Right lobe of liver (tissue), 4 donors: ENCODE data around the gene VSTM4.

ENCODE experiments used
- CTCF ChIP-seq, 4 donors: fragments of 200-600 bp in 3 of 4; fragments of 450-650 bp in 1 of 4; IDR thresholded peaks; one replicate each; pipeline versions ENCODE4 v1.5.1 to v1.8.0; 2016 to 2022; ENCODE audit warnings: antibody characterized with exemption in 4 of 4, mild to moderate bottlenecking in 2 of 4
- POLR2A ChIP-seq: fragments of 450-650 bp; IDR thresholded peaks from one replicate; pipeline ENCODE4 v1.6.1; 2017; ENCODE audit warnings: antibody characterized with exemption, mild to moderate bottlenecking
- donor health status: DM: no; HTN: no; CAD: no.
- donor health status: DM: no; HTN: no; CAD: no.
- donor health status: DM: no; HTN: yes; CAD: no.

- no peak for TF ChIP-seq CTCF (IDR thresholded peaks at IDR 0.05)
- TF ChIP-seq POLR2A: no peak
Measured at GRCh38 chr10:49117376-49118070, 2.2 kb upstream of the VSTM4 start.
